ENCODE data around the gene ZFYVE16.
"Not testable (repeated sequence)": the region's sequence is repeated elsewhere in the genome, so short reads cannot be mapped to it uniquely, and the experiment has no call there.

The ZFYVE16 gene

DNA sequence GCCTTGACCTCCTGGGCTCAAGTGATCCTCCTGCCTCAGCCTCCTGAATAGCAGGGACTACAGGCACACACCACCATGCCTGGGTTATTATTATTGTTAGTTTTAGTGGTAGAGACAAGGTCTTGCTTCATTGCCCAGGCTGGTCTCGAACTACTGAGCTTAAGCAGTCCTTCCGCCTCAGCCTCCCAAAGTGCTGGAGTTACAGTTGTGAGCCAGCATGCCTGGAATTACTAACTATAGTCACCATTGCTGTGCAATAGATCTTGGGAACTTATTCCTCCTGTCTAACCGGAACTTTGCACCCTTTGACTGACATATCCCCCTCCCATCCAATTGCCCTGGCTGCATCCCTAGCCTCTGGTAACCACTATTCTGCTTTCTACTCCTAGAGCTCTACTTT lies 83.4 kb downstream of the ZFYVE16 start:
- Histone ChIP-seq H3K9me3 (ENCODE audit: control insufficient read depth, insufficient read depth, low read depth, low read length) (no peaks in the 10 kb centered on the region), H3K4me1 (ENCODE audit: control insufficient read depth, insufficient read depth, low read length) (peaks cover 4% of the 10 kb centered on the region; the same call in 1 of the 2 replicates), H3K36me3 (ENCODE audit: control insufficient read depth in 2 of 2, insufficient read depth in 1 of 2, low read length in 2 of 2) (no peaks in the 10 kb centered on the region), H3K27ac (ENCODE audit: extremely low read depth, low read depth, low read length) (no peak overlapping the region), H3K4me3 (ENCODE audit: low read depth, low read length) (no peak overlapping the region)
- POLR2A ChIA-PET: no interaction called here
- TF ChIP-seq ZNF10 (tag by site-specific recombination; IDR thresholded peaks at IDR 0.05) (no peak), ZBTB21 (tag by site-specific recombination; IDR thresholded peaks at IDR 0.05) (no peak), ZNF292 (tag by site-specific recombination; IDR thresholded peaks at IDR 0.05; ENCODE audit: borderline replicate concordance, low read depth) (no peak)
- TF ChIP-seq, protein P1, sequence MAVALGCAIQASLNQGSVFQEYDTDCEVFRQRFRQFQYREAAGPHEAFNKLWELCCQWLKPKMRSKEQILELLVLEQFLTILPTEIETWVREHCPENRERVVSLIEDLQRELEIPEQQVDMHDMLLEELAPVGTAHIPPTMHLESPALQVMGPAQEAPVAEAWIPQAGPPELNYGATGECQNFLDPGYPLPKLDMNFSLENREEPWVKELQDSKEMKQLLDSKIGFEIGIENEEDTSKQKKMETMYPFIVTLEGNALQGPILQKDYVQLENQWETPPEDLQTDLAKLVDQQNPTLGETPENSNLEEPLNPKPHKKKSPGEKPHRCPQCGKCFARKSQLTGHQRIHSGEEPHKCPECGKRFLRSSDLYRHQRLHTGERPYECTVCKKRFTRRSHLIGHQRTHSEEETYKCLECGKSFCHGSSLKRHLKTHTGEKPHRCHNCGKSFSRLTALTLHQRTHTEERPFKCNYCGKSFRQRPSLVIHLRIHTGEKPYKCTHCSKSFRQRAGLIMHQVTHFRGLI (tag by site-specific recombination; IDR thresholded peaks at IDR 0.05): no peak
- CTCF ChIA-PET: no interaction called here

DNA sequence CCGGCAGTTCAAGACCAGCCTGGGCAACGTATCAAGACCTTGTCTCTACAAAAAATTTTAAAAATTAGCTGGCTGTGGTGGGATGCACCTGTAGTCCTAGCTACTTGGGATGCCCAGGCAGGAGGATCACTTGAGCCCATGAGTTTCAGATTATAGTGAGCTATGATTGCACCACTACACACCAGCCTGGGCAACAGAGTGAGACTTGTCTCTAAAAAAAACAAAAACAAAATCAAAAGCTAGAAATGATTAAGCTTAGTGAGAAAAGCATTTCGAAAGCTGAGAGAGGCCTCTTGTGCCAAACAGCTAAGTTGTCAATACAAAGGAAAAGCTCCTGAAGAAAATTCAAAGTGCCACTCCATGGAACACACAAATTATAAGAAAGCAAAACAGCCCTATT lies 84.9 kb downstream of the ZFYVE16 start:
- Histone ChIP-seq H3K27ac (ENCODE audit: extremely low read depth, low read depth, low read length) (no peak overlapping the region), H3K4me1 (ENCODE audit: control insufficient read depth, insufficient read depth, low read length) (peaks cover 4% of the 10 kb centered on the region; the same call in 1 of the 2 replicates), H3K4me3 (ENCODE audit: low read depth, low read length) (no peak overlapping the region), H3K36me3 (ENCODE audit: control insufficient read depth in 2 of 2, insufficient read depth in 1 of 2, low read length in 2 of 2) (no peaks in the 10 kb centered on the region), H3K9me3 (ENCODE audit: control insufficient read depth, insufficient read depth, low read depth, low read length) (no peaks in the 10 kb centered on the region)
- TF ChIP-seq ZNF19 (tag by site-specific recombination; IDR thresholded peaks at IDR 0.05; ENCODE audit: low read depth) (no peak), MYNN (tag by site-specific recombination; IDR thresholded peaks at IDR 0.05; ENCODE audit: borderline replicate concordance) (no peak), SCRT1 (tag by site-specific recombination; IDR thresholded peaks at IDR 0.05; ENCODE audit: borderline replicate concordance) (no peak), ZNF292 (tag by site-specific recombination; IDR thresholded peaks at IDR 0.05; ENCODE audit: borderline replicate concordance, low read depth) (no peak), FEZF1 (tag by site-specific recombination; IDR thresholded peaks at IDR 0.05) (no peak), HOXD13 (CRISPR knock-in tag; IDR thresholded peaks at IDR 0.05; ENCODE audit: borderline replicate concordance) (no peak), ZBTB7A (tag by site-specific recombination; IDR thresholded peaks at IDR 0.05; ENCODE audit: low read depth) (no peak)
- TF ChIP-seq, protein P2, sequence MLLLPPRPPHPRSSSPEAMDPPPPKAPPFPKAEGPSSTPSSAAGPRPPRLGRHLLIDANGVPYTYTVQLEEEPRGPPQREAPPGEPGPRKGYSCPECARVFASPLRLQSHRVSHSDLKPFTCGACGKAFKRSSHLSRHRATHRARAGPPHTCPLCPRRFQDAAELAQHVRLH (tag by site-specific recombination; IDR thresholded peaks at IDR 0.05): no peak
- TF ChIP-seq, protein P1 (tag by site-specific recombination; IDR thresholded peaks at IDR 0.05): no peak
- ChIA-PET CTCF (no interaction called here), POLR2A (interaction anchor here (0.7 kb wide), 1 partner anchor 584 kb away, joined by 3 read pairs; no protein-coding TSS in a partner anchor)

DNA sequence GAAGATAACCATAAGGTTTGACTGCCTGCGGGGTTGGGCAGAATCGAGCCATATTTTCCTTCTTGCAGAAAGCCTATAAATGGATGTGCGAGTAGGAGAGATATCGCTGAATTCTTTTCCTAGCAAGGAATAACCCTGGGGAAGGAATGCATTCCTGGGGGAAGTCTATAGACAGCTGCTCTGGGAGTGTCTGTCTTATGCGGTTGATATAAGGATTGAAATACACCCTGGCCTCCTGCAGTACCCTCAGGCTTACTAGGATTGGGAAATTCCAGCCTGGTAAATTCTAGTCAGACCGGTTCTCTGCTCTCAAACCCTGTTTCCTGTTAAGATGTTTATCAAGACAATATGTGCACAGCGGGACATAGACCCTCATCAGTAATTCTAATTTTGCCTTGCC lies 85.6 kb downstream of the ZFYVE16 start:
- TF ChIP-seq SETDB1 (IDR thresholded peaks at IDR 0.05; ENCODE audit: insufficient read length, low read length): peak; percentile 43
- H3K4me3 ChIP-seq (ENCODE audit: low read depth, low read length); H3K36me3 ChIP-seq (ENCODE audit: control insufficient read depth in 2 of 2, insufficient read depth in 1 of 2, low read length in 2 of 2); H3K27ac ChIP-seq (ENCODE audit: extremely low read depth, low read depth, low read length); H3K9me3 ChIP-seq (ENCODE audit: control insufficient read depth, insufficient read depth, low read depth, low read length); CTCF ChIA-PET; POLR2A ChIA-PET; H3K4me1 ChIP-seq (ENCODE audit: control insufficient read depth, insufficient read depth, low read length): not testable (repeated sequence)

DNA sequence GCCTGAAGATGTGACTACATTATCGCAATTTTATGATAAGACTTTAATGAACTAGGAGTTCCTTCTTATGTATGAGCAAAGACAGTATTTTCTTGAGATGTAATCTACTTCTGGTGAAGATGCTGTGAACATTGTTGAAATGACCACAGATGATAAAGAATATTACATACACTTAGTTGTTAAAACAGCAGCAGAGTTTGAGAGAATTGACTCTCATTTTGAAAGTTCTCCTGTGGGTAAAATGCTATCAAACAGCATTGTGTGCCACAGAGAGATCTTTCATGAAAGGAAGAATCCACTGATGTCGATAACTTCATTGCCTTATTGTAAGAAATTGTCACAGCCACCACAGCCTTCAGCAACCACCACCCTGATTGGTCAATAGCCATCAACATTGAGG lies 88.0 kb downstream of the ZFYVE16 start:
- H3K9me3 ChIP-seq (ENCODE audit: control insufficient read depth, insufficient read depth, low read depth, low read length): no peaks in the 10 kb centered on the region
- no peak overlapping the region for H3K27ac ChIP-seq (ENCODE audit: extremely low read depth, low read depth, low read length)
- ChIA-PET CTCF (interaction anchor here (0.6 kb wide), 1 partner anchor 143 kb away, joined by 3 read pairs; no protein-coding TSS in a partner anchor), POLR2A (interaction anchor here (0.6 kb wide), 1 partner anchor 9 kb away, joined by 3 read pairs; no protein-coding TSS in a partner anchor)
- H3K4me3 ChIP-seq (ENCODE audit: low read depth, low read length): no peak overlapping the region
- no peaks in the 10 kb centered on the region for H3K4me1 ChIP-seq (ENCODE audit: control insufficient read depth, insufficient read depth, low read length)
- H3K36me3 ChIP-seq (ENCODE audit: control insufficient read depth in 2 of 2, insufficient read depth in 1 of 2, low read length in 2 of 2): no peaks in the 10 kb centered on the region
- no peak for TF ChIP-seq TRIM28 (IDR thresholded peaks at IDR 0.05; ENCODE audit: borderline replicate concordance, low read length)
- TF ChIP-seq ZNF791 (tag by site-specific recombination; IDR thresholded peaks at IDR 0.05): no peak
- TF ChIP-seq, protein P3, sequence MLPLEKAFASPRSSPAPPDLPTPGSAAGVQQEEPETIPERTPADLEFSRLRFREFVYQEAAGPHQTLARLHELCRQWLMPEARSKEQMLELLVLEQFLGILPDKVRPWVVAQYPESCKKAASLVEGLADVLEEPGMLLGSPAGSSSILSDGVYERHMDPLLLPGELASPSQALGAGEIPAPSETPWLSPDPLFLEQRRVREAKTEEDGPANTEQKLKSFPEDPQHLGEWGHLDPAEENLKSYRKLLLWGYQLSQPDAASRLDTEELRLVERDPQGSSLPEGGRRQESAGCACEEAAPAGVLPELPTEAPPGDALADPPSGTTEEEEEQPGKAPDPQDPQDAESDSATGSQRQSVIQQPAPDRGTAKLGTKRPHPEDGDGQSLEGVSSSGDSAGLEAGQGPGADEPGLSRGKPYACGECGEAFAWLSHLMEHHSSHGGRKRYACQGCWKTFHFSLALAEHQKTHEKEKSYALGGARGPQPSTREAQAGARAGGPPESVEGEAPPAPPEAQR (tag by site-specific recombination; IDR thresholded peaks at IDR 0.05): no peak
- TF ChIP-seq, protein P4, sequence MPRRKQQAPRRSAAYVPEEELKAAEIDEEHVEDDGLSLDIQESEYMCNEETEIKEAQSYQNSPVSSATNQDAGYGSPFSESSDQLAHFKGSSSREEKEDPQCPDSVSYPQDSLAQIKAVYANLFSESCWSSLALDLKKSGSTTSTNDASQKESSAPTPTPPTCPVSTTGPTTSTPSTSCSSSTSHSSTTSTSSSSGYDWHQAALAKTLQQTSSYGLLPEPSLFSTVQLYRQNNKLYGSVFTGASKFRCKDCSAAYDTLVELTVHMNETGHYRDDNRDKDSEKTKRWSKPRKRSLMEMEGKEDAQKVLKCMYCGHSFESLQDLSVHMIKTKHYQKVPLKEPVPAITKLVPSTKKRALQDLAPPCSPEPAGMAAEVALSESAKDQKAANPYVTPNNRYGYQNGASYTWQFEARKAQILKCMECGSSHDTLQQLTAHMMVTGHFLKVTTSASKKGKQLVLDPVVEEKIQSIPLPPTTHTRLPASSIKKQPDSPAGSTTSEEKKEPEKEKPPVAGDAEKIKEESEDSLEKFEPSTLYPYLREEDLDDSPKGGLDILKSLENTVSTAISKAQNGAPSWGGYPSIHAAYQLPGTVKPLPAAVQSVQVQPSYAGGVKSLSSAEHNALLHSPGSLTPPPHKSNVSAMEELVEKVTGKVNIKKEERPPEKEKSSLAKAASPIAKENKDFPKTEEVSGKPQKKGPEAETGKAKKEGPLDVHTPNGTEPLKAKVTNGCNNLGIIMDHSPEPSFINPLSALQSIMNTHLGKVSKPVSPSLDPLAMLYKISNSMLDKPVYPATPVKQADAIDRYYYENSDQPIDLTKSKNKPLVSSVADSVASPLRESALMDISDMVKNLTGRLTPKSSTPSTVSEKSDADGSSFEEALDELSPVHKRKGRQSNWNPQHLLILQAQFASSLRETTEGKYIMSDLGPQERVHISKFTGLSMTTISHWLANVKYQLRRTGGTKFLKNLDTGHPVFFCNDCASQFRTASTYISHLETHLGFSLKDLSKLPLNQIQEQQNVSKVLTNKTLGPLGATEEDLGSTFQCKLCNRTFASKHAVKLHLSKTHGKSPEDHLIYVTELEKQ (tag by site-specific recombination; IDR thresholded peaks at IDR 0.05; ENCODE audit: borderline replicate concordance): no peak
- TF ChIP-seq KLF7 (tag by site-specific recombination; IDR thresholded peaks at IDR 0.05; ENCODE audit: borderline replicate concordance): no peak

Data from HEK293 (cell line).